Panc1 (cell line): Measurements from ENCODE around the gene TYW1B. TPM values are rescaled to one million over a fixed set of nuclear protein-coding genes. Genes with fewer than 3 reads are reported as not detected.
"Not testable (repeated sequence)": the region's sequence is repeated elsewhere in the genome, so short reads cannot be mapped to it uniquely, and the experiment has no call there.

Source experiments
- ATAC-seq: fragments of 200-7000 bp; cut with Tn5 transposase; 2 replicates; pipeline ENCODE4 v1.9.1; 2020; ENCODE audit warnings: mild to moderate bottlenecking, moderate library complexity
- BruUV-seq: library from RNA; stranded (reverse); fragments of 400-500 nt; replicated peaks from 2 replicates; lab custom pipeline; 2021; lab: Mats Ljungman, UMichigan
- CTCF ChIA-PET: fragments of 300-600 bp; sonication (Branson Sonifier 250); formaldehyde crosslinking; loops from one replicate; lab custom pipeline; 2022; ENCODE audit warnings: antibody characterized with exemption; lab: Charles Lee
- POLR2A ChIA-PET: fragments of 300-600 bp; sonication (Branson Sonifier 250); formaldehyde crosslinking; loops from one replicate; lab custom pipeline; 2022; ENCODE audit warnings: antibody characterized with exemption; lab: Charles Lee
- DNase-seq: peaks from one replicate; pipeline ENCODE4 v3.0.0-alpha.2; 2010; ENCODE audit warnings: low read depth, low spot score
- H3K27ac ChIP-seq: 2 replicates; pipeline ENCODE4 v1.5.1; 2011; ENCODE audit warnings: mild to moderate bottlenecking, low read length, inconsistent platforms
- H3K27me3 ChIP-seq: fragments of 200-500 bp; sonication (Bioruptor generic); 2 replicates; pipeline ENCODE4 v1.6.0; 2014; ENCODE audit warnings: low read length, inconsistent platforms; ENCODE audit not compliant: control insufficient read depth, insufficient read depth
- H3K36me3 ChIP-seq: fragments of 200-500 bp; sonication (Bioruptor generic); 2 replicates; pipeline ENCODE4 v1.5.1; 2014; ENCODE audit warnings: inconsistent platforms, mild to moderate bottlenecking, low read length, moderate library complexity; ENCODE audit not compliant: control insufficient read depth, insufficient read depth
- H3K4me1 ChIP-seq: 2 replicates; pipeline ENCODE4 v1.5.1; 2011; ENCODE audit warnings: inconsistent platforms, mild to moderate bottlenecking, low read length, moderate library complexity; ENCODE audit not compliant: control insufficient read depth, insufficient read depth
- H3K4me3 ChIP-seq, 2 experiments: 2 replicates each; pipeline ENCODE4 v1.5.1; 2011 to 2012; ENCODE audit warnings: low read depth in 2 of 2, low read length in 2 of 2, mild to moderate bottlenecking in 2 of 2, inconsistent platforms in 1 of 2, moderate library complexity in 1 of 2
- H3K9me3 ChIP-seq: fragments of 200-500 bp; sonication (Bioruptor generic); 2 replicates; pipeline ENCODE4 v1.5.1; 2014; ENCODE audit warnings: low read depth, mild to moderate bottlenecking, inconsistent platforms, low read length, moderate library complexity; ENCODE audit not compliant: control insufficient read depth, insufficient read depth
- POLR2AphosphoS5 ChIP-seq: IDR thresholded peaks from 2 replicates; pipeline ENCODE4 v1.6.1; 2012; ENCODE audit warnings: mild to moderate bottlenecking, low read depth, low read length, moderate library complexity
- REST ChIP-seq, 2 experiments: IDR thresholded peaks; 2 replicates each; pipeline ENCODE4 v1.6.1; 2011 to 2012; ENCODE audit warnings: low read depth in 2 of 2, control low read depth in 1 of 2, low read length in 1 of 2, mild to moderate bottlenecking in 1 of 2, moderate library complexity in 1 of 2; ENCODE audit not compliant: insufficient read depth in 1 of 2
- SIN3A ChIP-seq: IDR thresholded peaks from 2 replicates; pipeline ENCODE4 v1.6.1; 2012; ENCODE audit warnings: low read depth, mild to moderate bottlenecking, low read length, moderate library complexity, borderline replicate concordance; ENCODE audit not compliant: insufficient read depth
- TCF7L2 ChIP-seq: IDR thresholded peaks from 2 replicates; pipeline ENCODE4 v1.6.1; 2011; ENCODE audit warnings: mild to moderate bottlenecking, low read depth, low read length, inconsistent platforms
- in situ Hi-C: cut with HindIII; loops from 2 replicates; pipeline ENCODE4 v1.10.0; 2016; ENCODE audit warnings: low sequenced_read_pairs, low pct_unique_long_range_greater_than_20kb
- intact Hi-C: fragments of 100-400 bp; cut with micrococcal nuclease; formaldehyde crosslinking; loops from one replicate; pipeline ENCODE4 v1.10.0; 2022; ENCODE audit not compliant: unreplicated experiment
- total RNA-seq: library from RNA; stranded (reverse); gene quantifications from one replicate; pipeline ENCODE4 v1.2.1, GENCODE V29; 2021; ENCODE audit not compliant: unreplicated experiment
- TF ChIP-seq, protein P1 (sequence below): fragments of 450-650 bp; IDR thresholded peaks from 2 replicates; pipeline ENCODE4 v1.5.1; 2017; ENCODE audit warnings: mild to moderate bottlenecking

The TYW1B gene
- total RNA-seq, 1 experiment from 2014 or later, result 2.3 TPM

DNA sequence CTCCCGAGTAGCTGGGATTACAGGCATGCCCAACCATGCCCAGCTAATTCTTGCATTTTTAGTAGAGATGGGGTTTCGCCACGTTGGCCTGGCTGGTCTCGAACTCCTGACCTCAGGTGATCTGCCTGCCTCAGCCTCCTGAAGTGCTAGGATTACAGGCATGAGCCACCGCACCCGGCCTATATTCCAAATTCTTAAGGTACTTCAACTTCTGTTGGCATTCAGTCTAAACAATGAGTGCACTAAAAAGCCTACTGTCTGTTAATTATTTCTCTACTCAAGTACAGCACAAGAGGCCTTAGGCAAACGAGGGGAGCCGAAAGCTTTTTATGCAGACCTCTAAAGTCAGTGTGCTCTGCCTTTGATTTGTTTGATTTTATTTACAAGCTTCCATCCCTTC, 243.4 kb downstream of the TYW1B start:
- H3K36me3 ChIP-seq, POLR2A ChIA-PET, H3K9me3 ChIP-seq, in situ Hi-C loops, CTCF ChIA-PET, H3K27ac ChIP-seq, H3K4me3 ChIP-seq, DNase-seq, H3K4me1 ChIP-seq, BruUV-seq, H3K27me3 ChIP-seq, intact Hi-C loops, ATAC-seq: not testable (repeated sequence)

GRCh38 chr7:72583620-72584361, 244.2 kb downstream of the TYW1B start:
- intact Hi-C loops, H3K4me1 ChIP-seq, DNase-seq, H3K4me3 ChIP-seq, POLR2A ChIA-PET, H3K9me3 ChIP-seq, H3K36me3 ChIP-seq, H3K27ac ChIP-seq, CTCF ChIA-PET, ATAC-seq, in situ Hi-C loops, H3K27me3 ChIP-seq, BruUV-seq: not testable (repeated sequence)

DNA sequence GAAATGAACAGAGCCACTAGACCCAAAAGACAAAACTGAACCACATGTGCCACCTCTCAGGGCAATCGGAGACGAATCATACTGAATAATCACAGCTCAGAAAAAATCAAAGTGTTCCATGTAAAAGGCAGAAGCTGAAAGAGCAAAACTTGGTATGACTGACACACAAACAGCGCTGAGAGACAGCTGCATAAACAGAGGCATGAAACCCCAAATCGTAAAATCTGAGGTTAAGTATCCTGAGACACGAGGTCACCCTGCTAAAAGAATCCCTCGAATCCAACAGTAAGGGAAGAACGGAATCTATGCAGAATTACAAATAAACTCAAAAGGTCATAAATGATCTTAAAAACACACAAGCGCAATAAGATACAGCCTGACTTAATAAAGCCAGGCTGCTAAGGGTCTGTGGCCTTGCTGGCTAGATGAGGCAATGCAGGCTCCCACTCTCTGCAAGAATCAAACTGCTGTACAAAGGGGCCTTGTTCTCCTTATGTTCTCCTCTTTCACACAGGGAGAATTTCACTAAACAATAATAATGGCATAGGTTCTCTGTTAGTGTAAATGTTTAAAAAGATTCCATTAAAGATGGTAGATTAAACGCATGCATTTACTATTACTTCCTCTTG, 247.7 kb downstream of the TYW1B start:
- H3K9me3 ChIP-seq, intact Hi-C loops, H3K27me3 ChIP-seq, DNase-seq, H3K4me3 ChIP-seq, ATAC-seq, H3K4me1 ChIP-seq, in situ Hi-C loops, BruUV-seq, H3K36me3 ChIP-seq, POLR2A ChIA-PET, CTCF ChIA-PET, H3K27ac ChIP-seq: not testable (repeated sequence)

- DNase-seq (no peak), ATAC-seq (no peak)
- TF ChIP-seq REST (IDR thresholded peaks at IDR 0.05; ENCODE audit: insufficient read depth in 1 of 2, low read depth in 2 of 2, low read length in 1 of 2), result no peak
- no peak for TF ChIP-seq TCF7L2
- no peak for TF ChIP-seq SIN3A
- TF ChIP-seq POLR2AphosphoS5, result no peak
- TF ChIP-seq, protein P1, sequence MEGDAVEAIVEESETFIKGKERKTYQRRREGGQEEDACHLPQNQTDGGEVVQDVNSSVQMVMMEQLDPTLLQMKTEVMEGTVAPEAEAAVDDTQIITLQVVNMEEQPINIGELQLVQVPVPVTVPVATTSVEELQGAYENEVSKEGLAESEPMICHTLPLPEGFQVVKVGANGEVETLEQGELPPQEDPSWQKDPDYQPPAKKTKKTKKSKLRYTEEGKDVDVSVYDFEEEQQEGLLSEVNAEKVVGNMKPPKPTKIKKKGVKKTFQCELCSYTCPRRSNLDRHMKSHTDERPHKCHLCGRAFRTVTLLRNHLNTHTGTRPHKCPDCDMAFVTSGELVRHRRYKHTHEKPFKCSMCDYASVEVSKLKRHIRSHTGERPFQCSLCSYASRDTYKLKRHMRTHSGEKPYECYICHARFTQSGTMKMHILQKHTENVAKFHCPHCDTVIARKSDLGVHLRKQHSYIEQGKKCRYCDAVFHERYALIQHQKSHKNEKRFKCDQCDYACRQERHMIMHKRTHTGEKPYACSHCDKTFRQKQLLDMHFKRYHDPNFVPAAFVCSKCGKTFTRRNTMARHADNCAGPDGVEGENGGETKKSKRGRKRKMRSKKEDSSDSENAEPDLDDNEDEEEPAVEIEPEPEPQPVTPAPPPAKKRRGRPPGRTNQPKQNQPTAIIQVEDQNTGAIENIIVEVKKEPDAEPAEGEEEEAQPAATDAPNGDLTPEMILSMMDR, result no peak
- in situ Hi-C loops (no loop called here), intact Hi-C loops (no loop called here)
- Histone ChIP-seq H3K27ac (no peak overlapping the region), H3K27me3 (no peaks in the 10 kb centered on the region), H3K36me3 (no peaks in the 10 kb centered on the region), H3K4me3 (no peak overlapping the region), H3K4me1 (no peaks in the 10 kb centered on the region), H3K9me3 (no peaks in the 10 kb centered on the region)
- CTCF ChIA-PET, result no interaction called here
- BruUV-seq, result no TSS peak
- POLR2A ChIA-PET, result no interaction called here
Measured at GRCh38 chr7:72577107-72577506, 250.9 kb downstream of the TYW1B start.

DNA sequence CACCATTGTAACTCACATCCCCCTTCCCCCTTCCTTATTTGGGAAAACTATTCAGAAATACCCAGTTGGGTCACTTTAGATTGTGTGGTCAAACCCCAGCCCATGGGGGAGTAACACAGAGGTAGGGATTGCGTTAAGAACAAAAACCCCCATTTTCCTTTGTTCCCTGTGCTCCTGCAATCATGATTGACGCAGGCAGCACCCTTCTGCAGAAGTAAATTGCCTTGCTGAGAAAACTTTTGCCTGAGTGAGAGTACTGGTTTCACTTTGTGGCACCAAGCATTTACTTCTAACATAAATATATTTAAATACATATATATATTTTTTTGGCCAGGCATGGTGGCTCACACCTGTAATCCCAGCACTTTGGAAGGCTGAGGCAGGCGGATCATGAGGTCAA, 266.0 kb downstream of the TYW1B start:
- H3K27me3 ChIP-seq, H3K4me1 ChIP-seq, H3K36me3 ChIP-seq, H3K4me3 ChIP-seq, DNase-seq, in situ Hi-C loops, CTCF ChIA-PET, ATAC-seq, H3K9me3 ChIP-seq, H3K27ac ChIP-seq, BruUV-seq, POLR2A ChIA-PET, intact Hi-C loops: not testable (repeated sequence)
